ENCODE measurements around the gene RREB1.

- TF ChIP-seq ZNF549 (tag by site-specific recombination; IDR thresholded peaks at IDR 0.05) (no peak), BCL11B (tag by site-specific recombination; IDR thresholded peaks at IDR 0.05; ENCODE audit: low read depth) (no peak), ZNF341 (tag by site-specific recombination; IDR thresholded peaks at IDR 0.05; ENCODE audit: low read depth) (peak; percentile 66), CTCF (tag by site-specific recombination; IDR thresholded peaks at IDR 0.05) (no peak), REST (tag by site-specific recombination; IDR thresholded peaks at IDR 0.05) (no peak), ZNF76 (tag by site-specific recombination; IDR thresholded peaks at IDR 0.05; ENCODE audit: borderline replicate concordance, low read depth) (no peak), ZNF239 (tag by site-specific recombination; IDR thresholded peaks at IDR 0.05) (no peak), ZBTB17 (tag by site-specific recombination; IDR thresholded peaks at IDR 0.05) (no peak; the same call in 1 of the 2 replicates), TRIM28 (IDR thresholded peaks at IDR 0.05; ENCODE audit: borderline replicate concordance, low read length) (no peak), ZBTB21 (tag by site-specific recombination; IDR thresholded peaks at IDR 0.05) (no peak), ZNF350 (tag by site-specific recombination; IDR thresholded peaks at IDR 0.05) (no peak), KLF7 (tag by site-specific recombination; IDR thresholded peaks at IDR 0.05; ENCODE audit: borderline replicate concordance) (no peak)
- TF ChIP-seq, protein P1, sequence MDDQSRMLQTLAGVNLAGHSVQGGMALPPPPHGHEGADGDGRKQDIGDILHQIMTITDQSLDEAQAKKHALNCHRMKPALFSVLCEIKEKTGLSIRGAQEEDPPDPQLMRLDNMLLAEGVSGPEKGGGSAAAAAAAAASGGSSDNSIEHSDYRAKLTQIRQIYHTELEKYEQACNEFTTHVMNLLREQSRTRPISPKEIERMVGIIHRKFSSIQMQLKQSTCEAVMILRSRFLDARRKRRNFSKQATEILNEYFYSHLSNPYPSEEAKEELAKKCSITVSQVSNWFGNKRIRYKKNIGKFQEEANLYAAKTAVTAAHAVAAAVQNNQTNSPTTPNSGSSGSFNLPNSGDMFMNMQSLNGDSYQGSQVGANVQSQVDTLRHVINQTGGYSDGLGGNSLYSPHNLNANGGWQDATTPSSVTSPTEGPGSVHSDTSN (CRISPR knock-in tag; IDR thresholded peaks at IDR 0.05), result no peak
Measured at GRCh38 chr6:7108196-7108963, 619 bp downstream of the RREB1 start.
